Superior temporal gyrus (tissue), 1 donor: ENCODE results near the gene RNGTT.

Experiments
- DNase-seq: peaks from one replicate; pipeline ENCODE4 v3.0.0-alpha.2; 2016; ENCODE audit errors: extremely low spot score

The RNGTT gene

GRCh38 chr6:88662163-88662580 is 301.2 kb downstream of the RNGTT start:
- no peak for DNase-seq

GRCh38 chr6:88661136-88661535 is 302.3 kb downstream of the RNGTT start:
- DNase-seq, result no peak

- no peak for DNase-seq
Observed at GRCh38 chr6:88655586-88655985, 307.8 kb downstream of the RNGTT start.

- DNase-seq, result no peak
Observed at GRCh38 chr6:88653936-88654335, 309.5 kb downstream of the RNGTT start.

- no peak for DNase-seq
Observed at GRCh38 chr6:88651400-88651799, 312.0 kb downstream of the RNGTT start.

GRCh38 chr6:88650979-88651378 is 312.4 kb downstream of the RNGTT start:
- DNase-seq, result no peak

- DNase-seq, result peak; percentile 61
Observed at GRCh38 chr6:88650029-88650619, 313.3 kb downstream of the RNGTT start.

GRCh38 chr6:88641178-88641903 is 322.1 kb downstream of the RNGTT start:
- DNase-seq, result no peak

GRCh38 chr6:88637761-88638545 is 325.5 kb downstream of the RNGTT start:
- DNase-seq, result no peak

GRCh38 chr6:88636871-88637270 is 326.5 kb downstream of the RNGTT start:
- DNase-seq, result no peak

- no peak for DNase-seq
Observed at GRCh38 chr6:88633782-88634181, 329.6 kb downstream of the RNGTT start.

GRCh38 chr6:88631830-88632229 is 331.6 kb downstream of the RNGTT start:
- DNase-seq, result no peak

GRCh38 chr6:88629838-88630494 is 333.5 kb downstream of the RNGTT start:
- peak; percentile 48 for DNase-seq

- DNase-seq, result no peak
Observed at GRCh38 chr6:88626460-88626859, 337.0 kb downstream of the RNGTT start.

- DNase-seq, result no peak
Observed at GRCh38 chr6:88623531-88623930, 339.9 kb downstream of the RNGTT start.

GRCh38 chr6:88619951-88620350 is 343.5 kb downstream of the RNGTT start:
- DNase-seq, result no peak

GRCh38 chr6:88616380-88616779 is 347.0 kb downstream of the RNGTT start:
- no peak for DNase-seq

GRCh38 chr6:88614316-88614877 is 349.0 kb downstream of the RNGTT start:
- DNase-seq, result no peak

- no peak for DNase-seq
Observed at GRCh38 chr6:88612631-88613030, 350.8 kb downstream of the RNGTT start.

- DNase-seq, result no peak
Observed at GRCh38 chr6:88611721-88612120, 351.7 kb downstream of the RNGTT start.

- no peak for DNase-seq
Observed at GRCh38 chr6:88609983-88610382, 353.4 kb downstream of the RNGTT start.

- no peak for DNase-seq
Observed at GRCh38 chr6:88605271-88605670, 358.1 kb downstream of the RNGTT start.
